Activated CD8-positive, alpha-beta memory T cell treated with anti-CD3 and anti-CD28 coated beads, Interleukin-2, amount 50 U/mL, for 24 hours (primary cell): ENCODE results near the gene PPP1R3E.
A peak's percentile ranks its signal among the peaks of the same experiment; 100 is the strongest.

Source experiments
- DNase-seq: peaks from one replicate; pipeline ENCODE4 v3.0.0-alpha.2; 2020; ENCODE audit errors: extremely low read depth

The PPP1R3E gene

DNA sequence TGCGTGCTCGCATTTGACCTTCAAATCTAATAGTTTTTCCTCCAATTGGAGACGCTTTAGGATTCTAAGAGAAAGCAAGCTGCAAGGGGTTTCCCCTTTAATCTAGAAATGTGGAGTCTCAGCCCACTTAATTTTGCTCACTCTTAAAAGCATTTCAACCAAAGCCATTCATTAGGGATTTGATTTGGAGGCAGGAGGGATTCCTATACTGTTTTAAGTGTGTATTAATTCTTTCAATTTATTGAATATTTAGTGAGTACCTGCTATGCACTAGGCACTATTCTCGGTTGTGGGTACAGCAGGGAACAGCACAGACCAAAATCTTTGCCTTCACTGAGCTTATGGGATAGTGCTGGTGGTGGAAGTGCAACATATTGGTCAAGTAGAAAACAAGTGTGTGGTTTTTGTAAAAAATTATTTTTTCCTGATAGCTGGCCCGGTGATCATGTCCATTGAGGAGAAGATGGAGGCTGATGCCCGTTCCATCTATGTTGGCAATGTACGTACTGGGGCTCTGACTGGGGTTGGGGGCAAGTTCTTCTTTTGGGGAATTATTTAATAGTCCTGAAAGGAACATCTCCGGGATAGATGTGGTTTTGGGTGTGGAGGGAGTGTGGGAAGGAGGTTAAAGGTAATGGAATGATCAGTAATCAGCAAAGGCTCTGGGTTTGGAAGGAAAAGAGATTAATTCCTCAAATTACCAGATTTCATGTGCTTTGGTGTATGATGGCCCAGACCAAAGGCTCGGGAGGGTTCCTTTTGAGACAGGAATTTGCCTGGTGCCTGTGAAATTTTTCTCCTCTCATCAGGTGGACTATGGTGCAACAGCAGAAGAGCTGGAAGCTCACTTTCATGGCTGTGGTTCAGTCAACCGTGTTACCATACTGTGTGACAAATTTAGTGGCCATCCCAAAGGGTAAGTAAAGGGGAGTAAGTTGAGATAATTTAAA, 20.2 kb upstream of the PPP1R3E start:
- DNase-seq: no peak

DNA sequence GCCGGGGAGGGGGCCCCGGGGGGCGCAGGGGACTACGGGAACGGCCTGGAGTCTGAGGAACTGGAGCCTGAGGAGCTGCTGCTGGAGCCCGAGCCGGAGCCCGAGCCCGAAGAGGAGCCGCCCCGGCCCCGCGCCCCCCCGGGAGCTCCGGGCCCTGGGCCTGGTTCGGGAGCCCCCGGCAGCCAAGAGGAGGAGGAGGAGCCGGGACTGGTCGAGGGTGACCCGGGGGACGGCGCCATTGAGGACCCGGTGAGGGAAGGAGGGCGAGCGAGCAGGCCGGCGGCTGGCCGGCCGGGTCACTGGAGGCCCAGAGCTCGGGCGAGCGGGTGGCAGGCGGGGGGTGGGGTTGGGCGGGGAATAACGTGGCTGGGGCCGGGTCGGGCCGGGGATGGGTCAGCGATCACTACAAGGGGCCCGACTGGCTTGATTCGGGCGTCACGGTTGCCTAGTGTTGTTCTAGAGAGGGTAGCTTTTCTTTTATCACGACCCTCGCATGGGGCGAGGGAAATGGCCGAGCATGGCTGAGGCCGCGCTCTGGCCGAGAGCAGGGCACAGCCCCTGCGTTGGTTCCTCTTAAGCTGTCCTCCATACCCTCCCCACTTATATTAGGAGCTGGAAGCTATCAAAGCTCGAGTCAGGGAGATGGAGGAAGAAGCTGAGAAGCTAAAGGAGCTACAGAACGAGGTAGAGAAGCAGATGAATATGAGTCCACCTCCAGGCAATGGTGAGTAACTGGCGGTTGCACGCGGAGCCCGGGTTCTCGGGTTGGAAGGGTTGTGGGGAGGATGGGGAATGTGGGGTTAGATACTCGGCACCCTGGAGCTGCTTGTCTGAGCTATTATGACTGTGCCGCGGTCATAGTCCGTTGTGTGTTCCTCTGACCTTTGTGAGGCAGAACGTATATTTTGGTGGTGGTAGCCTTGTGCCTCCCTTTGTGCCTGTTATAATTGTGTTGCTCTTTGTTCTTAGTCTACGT, 19.2 kb upstream of the PPP1R3E start:
- no peak for DNase-seq

DNA sequence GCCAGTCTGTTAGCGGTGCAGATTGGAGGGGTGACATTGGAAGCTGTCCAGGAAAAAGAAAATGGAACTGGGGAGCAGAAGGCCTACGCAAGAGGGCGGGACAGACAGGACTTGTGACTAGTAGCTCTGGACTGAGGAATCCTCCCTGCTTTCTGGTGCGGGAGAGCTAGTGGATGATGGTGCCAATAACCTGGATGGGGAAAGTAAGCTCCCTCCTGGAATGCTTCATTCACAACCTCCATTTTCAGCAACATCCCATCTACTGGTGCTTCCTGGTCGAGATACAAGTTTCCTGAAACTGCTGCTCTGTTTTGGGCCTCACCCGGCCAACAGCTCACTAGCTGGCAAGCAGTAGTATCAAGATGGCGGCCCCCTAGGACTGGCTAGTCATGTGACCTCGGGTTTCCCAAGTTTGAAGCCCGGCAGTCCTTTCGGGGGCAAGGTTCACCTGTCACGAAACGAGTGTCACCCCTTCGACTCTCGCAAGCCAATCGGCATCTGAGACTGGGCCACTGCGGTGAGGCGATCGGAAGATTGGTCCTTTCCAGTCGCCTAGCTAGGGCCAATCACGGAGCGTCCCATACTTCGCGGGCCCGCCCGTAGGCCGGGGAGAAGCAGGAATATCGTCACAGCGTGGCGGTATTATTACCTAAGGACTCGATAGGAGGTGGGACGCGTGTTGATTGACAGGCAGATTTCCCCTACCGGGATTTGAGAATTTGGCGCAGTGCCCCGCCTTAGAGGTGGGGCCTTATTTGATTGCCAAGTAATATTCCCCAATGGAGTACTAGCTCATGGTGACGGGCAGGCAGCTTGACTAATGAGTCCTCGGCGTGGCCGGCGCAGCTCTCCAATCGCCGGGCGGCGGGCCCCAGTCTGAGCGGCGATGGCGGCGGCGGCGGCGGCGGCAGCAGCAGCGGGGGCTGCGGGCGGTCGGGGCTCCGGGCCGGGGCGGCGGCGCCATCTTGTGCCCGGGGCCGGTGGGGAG, 18.2 kb upstream of the PPP1R3E start, which contains the start of gene PABPN1:
PABPN1 (plus strand) TSS at position 874 of the 988 bp plus-strand sequence; CDS start at position 887, 13 bp downstream.
- DNase-seq: peak; percentile 97

DNA sequence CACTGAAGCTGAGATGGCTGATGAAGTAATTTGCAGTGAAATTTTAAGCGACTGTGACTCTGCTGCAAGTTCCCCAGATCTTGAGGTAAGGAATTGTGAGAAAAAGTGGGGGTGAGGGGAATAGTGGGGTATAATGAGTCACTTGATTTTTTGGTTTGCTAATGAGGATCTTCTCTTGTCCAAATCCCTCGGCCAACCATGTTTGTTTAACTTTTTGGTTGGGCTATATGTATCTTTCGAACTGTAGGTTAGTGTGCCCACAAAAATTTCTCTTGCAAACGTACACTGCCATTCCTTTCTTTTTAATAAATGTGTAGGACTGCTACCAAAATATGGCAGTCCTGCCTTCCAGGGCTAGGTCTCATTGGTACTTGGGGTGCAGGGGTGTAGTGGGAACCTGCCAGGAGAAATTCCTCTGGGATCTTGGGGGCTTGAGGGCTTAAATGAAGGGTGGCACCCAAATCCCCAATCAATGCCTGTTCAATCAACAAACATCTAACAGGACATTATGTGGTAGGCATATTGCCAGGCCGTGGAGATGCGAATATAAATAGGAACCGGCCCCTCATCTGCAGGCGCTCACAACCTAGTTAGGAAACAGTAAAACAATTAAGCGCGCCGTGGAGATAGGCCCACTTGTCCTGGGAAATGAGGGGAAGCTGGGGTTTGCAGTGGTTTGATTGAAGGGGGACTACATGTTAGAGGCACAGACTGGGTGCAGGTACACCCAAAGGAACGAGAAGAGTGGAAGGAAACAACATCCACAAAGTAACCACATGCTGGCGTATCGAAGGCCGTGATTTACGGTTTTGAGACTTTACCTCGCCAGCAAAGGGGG, 17.3 kb upstream of the PPP1R3E start:
- no peak for DNase-seq

DNA sequence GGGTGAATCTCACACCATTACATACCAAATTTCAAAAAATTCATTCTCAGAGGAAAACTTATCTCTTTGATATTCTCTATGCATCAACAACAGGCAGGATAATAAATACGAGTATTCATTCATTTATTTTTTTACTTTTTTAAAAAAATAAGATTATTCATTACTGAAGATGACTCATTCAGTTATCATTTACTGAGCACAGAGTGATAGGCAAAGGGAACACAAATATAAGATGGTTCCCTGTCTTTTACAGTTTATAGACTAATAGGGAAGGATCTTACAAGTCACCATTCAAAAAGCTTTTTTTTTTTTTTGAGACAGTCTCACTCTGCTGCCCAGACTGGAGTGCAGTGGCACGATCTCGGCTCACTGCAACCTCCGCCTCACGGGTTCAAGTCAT, 13.6 kb upstream of the PPP1R3E start:
- no peak for DNase-seq

DNA sequence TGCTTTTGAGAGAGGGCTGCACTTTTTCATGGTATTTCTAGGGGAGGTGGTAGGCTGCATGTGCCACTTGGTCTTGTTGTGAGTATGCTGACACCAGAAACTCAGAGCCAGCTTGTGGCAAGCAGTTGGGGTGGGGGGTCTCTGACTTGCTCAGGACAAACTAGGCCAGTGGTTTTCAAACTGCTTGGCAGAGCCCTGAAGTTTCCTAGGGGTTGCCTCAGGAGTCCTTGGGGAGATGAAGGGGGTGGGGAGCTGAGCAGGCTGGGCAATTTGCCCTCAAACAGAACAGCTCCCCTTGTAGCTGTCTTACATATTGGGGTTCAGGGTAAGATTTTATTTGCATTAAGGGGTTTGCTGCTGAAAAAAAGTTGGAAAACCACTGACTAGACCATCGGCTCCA, 7.9 kb upstream of the PPP1R3E start:
- no peak for DNase-seq

DNA sequence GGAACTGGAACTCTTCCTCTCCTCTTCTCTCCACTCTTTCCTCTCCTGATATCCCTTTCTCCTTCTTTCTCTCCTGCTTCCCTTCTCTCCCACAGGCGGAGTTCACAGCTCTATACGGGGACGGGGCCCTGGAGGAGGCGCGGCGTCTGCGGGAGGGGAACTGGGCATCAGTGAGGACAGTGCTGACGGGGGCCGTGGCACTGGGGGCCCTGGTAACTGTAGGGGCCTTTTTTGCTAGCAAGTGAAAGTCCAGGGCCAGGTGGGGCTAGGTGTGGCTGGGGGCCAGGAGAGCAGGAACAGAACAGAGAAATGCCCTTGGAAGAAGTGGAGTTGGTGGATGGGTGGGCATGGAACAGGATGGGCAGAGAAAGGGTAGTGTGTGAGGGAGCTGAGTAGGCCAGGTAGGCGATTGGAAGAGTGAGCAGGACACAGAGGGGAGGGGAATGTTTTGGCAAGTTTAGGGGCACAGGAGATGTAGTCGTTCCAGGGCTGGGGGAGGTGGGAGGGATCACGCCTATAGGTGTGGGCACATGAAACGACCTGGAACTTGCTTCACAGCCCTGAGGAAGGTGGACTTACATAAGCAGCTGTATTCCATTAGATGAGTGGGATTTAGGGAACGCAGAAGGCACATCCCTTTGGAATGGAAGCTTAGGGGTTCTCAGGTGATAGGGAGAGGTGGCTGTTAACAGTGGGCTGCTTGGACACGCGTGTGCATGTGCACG, 6.2 kb upstream of the PPP1R3E start:
- no peak for DNase-seq

DNA sequence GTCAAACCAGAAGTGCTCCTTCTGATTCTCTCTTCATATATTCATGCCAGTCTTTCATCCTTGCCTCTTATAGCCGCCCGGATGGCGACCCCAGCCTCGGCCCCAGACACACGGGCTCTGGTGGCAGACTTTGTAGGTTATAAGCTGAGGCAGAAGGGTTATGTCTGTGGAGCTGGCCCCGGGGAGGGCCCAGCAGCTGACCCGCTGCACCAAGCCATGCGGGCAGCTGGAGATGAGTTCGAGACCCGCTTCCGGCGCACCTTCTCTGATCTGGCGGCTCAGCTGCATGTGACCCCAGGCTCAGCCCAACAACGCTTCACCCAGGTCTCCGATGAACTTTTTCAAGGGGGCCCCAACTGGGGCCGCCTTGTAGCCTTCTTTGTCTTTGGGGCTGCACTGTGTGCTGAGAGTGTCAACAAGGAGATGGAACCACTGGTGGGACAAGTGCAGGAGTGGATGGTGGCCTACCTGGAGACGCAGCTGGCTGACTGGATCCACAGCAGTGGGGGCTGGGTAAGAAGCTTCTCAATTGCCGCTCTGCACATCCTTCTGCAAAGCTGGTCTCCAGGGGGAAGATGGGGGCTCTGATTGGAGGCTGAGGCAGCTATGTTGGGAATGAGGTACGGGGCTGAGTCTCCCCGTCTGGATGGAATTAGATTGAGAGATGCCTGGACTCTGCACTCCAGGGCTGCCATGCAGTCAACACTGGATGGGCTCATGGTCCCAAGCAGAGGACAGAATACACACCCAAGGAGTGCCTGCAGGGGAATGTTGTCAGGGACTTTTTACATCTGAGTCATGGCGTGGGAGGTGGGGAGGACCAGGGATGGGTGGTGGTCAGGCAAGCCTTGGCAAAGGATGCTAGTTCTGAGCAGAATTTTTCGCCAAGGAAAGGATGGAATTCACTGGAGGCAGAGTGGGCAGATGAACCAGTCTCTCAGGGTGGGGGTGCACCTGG, 5.3 kb upstream of the PPP1R3E start:
- no peak for DNase-seq

DNA sequence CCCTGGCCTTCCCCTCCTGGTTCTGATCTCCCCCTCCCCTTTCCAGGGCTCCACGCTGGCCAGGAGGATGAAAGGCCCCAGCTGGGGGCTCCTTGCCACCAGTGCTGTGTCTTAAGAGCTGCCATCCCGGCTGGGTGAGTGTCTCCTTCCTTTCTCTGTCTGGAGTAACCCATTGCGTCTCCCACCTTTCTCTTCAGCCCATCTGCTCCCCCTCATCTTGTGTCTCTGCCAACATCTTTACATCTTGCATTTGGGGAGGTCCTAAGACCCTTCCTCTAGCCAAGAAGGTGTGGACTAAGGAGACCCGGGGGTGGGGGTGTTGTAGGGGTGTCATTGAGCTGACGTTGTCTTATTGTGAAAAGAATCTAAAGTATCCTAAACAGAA, 4.5 kb upstream of the PPP1R3E start:
- DNase-seq: no peak

DNA sequence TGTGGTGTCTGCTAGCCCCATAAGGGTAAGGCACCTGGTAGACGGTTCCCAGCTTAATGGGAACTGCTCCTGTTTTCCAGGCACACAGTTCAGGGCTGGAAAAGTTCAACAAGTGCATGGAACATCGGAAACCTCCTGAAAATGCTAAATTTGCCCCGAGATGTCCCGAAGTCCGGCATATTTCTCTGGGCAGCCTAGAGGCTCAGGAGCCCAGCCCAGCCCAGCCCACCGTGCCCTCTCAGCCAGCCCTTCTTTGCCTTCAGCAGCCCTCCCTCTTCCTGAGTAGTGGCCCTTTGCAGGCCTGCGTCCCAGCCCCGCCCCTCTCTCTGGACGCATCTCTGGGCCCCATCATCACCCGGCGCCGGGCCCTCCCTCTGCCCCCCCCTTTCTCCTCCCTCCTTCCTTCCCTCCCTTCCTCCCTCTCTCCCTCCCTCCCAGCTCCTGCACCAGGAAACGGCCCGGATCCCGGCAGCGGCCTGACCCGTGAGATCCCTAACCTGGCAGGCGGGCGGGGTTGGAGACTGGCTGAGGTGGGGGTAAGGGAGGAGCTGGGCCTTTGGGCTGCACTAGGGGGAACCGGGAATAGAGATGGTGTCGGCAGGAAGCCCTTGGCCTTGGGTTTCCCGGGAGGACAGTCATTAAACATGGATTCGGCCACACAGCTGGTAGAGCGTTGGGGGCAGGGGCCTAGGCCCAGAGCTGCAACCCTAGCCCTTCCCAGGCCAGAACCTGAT, 3.9 kb upstream of the PPP1R3E start, which contains the start of gene BCL2L2:
BCL2L2 (plus strand) TSS at position 422 of the 734 bp plus-strand sequence. CDS start 935 bp downstream, outside the sequence.
- DNase-seq: no peak

DNA sequence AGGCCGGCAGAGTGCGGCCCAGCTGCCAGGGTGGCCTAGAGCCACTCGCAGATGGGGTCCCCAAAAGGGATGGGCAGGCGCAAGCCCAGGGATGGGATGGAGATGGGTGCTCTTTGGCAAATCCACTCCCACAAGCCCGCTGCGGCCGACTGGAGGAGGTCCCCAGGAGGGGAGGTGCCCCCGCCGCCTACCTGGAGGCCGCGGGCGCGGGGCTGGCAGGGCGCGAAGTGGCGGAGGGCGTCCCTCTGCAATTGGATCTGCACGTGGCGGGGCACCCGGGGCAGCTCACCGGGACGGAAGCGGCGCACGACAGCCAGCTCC, 730 bp downstream of the PPP1R3E start:
- DNase-seq: peak; percentile 20

DNA sequence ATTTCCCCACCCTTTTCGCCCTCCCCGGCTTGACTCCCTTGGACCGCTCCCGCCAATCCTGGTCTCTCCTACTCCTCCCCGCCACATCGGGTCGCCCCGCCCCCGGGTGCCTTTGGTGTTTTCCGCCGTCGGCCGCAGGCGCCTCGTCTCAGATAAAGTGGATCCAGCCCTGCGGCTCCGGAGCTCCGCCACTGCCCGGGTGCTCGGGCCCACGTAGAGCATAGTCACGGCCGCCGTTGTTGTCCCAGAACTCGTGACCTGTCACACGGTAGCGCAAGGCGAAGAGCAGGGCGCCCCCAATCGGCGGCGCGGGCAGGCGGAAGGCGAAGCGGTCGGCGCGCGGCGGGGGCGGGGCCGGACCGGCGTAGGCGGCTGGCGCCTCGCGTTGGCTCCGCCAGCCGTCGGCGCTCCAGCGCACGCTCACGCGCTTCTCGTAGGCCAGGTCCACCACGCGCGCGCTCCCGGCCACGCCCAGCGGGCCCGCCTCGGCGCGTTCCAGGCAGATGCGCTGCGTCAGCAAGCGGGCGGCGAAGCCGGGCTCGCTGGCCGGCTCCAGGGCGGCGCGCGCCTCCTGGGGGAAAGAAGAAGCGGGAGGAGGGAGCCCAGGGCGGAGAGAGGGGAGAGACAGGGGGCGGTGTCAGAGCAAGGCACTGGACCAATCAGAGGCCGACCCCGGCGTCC, 1.2 kb downstream of the PPP1R3E start:
- peak; percentile 84 for DNase-seq

DNA sequence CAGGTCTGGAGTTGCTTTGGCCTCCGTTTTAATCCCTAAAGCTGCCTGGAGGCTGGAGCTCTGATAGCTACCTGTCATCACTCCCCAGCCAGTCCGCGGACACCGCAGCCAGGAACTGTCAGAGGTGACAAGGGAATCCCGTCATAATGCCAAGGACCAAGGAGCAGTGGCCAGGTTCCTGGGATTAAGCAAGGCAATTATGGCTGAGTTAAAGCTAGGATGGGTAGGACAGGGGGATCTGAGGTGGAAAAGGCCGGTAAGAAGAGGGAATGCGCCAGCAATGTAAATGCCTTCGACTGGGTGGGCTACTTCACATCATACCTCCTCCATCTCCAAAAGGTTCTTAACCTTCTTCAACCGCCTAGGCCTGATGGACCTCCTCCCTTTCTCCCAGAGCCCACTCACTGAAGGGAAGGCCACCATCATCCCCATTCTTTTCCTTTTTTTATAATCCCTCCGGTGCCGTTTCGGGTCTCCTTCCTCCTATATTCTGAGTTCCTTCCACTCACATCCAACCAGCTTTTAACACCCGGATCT, 1.9 kb downstream of the PPP1R3E start:
- no peak for DNase-seq

DNA sequence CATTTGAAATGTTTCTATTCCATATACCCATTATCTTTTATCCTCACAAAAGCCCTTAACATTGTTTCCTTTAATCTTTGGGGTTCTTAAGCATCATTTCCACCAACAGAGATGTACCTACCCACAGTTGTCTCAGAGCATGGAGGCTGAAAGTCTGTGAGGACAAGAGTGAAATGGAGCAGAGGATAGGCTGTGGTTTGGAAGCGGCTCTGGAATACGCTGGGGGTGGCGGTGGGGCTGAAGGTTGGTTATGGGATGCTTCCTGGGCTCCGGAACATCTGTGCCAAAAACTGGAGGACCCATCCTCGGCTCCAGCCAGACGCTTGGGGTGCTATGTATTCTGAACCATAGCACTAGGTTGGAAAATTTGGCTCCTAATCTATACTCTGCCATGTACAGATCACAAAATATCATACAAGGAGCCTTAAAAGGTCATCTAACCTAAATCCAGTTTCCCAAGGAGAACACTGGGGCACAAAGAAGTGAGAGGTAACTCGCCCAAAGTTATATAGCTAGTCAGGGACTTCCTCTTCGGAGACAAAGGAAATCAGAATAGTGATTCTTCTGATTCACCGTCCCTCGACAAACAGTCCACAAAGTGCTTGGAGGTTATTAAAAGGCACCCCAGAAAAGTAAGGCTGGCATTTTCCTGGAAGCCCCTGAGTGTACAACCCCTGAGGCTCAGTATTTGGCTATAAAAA, 2.5 kb downstream of the PPP1R3E start:
- DNase-seq: no peak

DNA sequence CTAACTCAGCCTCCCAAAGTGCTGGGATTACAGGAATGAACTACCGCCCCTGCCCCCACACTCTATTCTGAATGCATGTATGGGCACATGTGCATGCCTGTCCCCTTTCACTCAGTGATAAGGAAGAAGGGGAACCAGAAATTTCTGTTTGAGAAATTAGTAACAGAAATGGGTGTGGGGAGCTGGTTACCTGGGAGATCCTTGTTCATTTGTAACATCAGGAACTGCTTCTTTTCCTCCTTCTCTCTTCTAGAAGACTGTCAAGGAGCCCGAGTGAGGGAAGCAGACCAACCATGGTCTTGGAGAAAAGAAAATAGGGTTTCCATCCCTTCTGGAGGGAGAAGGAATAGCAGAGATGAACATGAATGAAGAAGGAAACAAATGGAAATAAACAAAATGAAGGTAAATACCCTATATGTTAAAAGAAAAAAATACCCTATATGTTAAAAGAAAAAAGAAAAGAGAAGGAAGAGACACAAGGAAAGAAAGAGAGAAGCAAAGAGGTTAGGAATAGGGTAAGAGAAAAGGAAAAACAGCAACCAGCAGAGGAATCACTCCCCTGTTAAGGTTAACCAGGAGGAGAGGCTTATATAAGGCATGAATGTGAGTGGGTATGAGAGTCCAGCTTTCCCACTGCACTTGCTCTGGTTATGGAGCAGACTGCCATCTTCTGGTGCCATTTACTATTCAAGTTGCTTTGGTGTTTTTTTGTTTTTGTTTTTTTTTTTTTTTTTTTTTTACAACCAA, 3.3 kb downstream of the PPP1R3E start:
- no peak for DNase-seq
